ENCODE data around the gene MBTD1. TPM values are rescaled to one million over a fixed set of nuclear protein-coding genes. Genes with fewer than 3 reads are reported as not detected.

Gene MBTD1
- total and polyA plus RNA-seq, 9 of the 15 experiments (the other 6 are each of a cell fraction or from before 2014, with no cell fraction given): 2.1 to 26.3 (median 13.3) TPM

- TF ChIP-seq, protein P1, sequence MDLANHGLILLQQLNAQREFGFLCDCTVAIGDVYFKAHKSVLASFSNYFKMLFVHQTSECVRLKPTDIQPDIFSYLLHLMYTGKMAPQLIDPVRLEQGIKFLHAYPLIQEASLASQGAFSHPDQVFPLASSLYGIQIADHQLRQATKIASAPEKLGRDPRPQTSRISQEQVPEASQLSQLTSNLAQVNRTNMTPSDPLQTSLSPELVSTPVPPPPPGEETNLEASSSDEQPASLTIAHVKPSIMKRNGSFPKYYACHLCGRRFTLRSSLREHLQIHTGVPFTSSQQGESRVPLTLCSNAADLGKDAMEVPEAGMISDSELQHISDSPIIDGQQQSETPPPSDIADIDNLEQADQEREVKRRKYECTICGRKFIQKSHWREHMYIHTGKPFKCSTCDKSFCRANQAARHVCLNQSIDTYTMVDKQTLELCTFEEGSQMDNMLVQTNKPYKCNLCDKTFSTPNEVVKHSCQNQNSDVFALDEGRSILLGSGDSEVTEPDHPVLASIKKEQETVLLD (IDR thresholded peaks at IDR 0.05): peak; percentile 92
- TF ChIP-seq POU5F1 (IDR thresholded peaks at IDR 0.05; ENCODE audit: borderline replicate concordance, low read depth, low read length, partially characterized antibody) (peak; percentile 56), TOE1 (IDR thresholded peaks at IDR 0.05; ENCODE audit: borderline replicate concordance) (peak; percentile 99), TOE1 (CRISPR knock-in tag; IDR thresholded peaks at IDR 0.05; ENCODE audit: borderline replicate concordance, low read depth) (no peak), ZFX (CRISPR knock-in tag; IDR thresholded peaks at IDR 0.05) (peak; percentile 95), IRF2 (CRISPR knock-in tag; IDR thresholded peaks at IDR 0.05) (no peak), MIER1 (IDR thresholded peaks at IDR 0.05; ENCODE audit: low read depth) (peak; percentile 57; the same call in 1 of the 2 replicates), ZBTB12 (CRISPR knock-in tag; IDR thresholded peaks at IDR 0.05) (no peak), ZNF668 (CRISPR knock-in tag; IDR thresholded peaks at IDR 0.05) (no peak), MTA1 (IDR thresholded peaks at IDR 0.05; ENCODE audit: borderline replicate concordance) (0 out of 2 replicates have a peak, but pooled peaks have one; percentile 32), HMGXB4 (CRISPR knock-in tag; IDR thresholded peaks at IDR 0.05) (peak; percentile 57; the same call in 1 of the 2 replicates), CHCHD3 (CRISPR knock-in tag; IDR thresholded peaks at IDR 0.05) (no peak), NFE2 (IDR thresholded peaks at IDR 0.05; ENCODE audit: low read depth) (0 out of 2 replicates have a peak, but pooled peaks have one; percentile 4), NUFIP1 (IDR thresholded peaks at IDR 0.05; ENCODE audit: partially characterized antibody) (peak; percentile 63), ZNF785 (CRISPR knock-in tag; IDR thresholded peaks at IDR 0.05) (no peak), ZC3H4 (CRISPR knock-in tag; IDR thresholded peaks at IDR 0.05; ENCODE audit: borderline replicate concordance) (no peak), ZNF699 (CRISPR knock-in tag; IDR thresholded peaks at IDR 0.05; ENCODE audit: insufficient replicate concordance) (no peak), NFIC (IDR thresholded peaks at IDR 0.05) (peak; percentile 23; the same call in 1 of the 2 replicates)
- TF ChIP-seq, protein P2, sequence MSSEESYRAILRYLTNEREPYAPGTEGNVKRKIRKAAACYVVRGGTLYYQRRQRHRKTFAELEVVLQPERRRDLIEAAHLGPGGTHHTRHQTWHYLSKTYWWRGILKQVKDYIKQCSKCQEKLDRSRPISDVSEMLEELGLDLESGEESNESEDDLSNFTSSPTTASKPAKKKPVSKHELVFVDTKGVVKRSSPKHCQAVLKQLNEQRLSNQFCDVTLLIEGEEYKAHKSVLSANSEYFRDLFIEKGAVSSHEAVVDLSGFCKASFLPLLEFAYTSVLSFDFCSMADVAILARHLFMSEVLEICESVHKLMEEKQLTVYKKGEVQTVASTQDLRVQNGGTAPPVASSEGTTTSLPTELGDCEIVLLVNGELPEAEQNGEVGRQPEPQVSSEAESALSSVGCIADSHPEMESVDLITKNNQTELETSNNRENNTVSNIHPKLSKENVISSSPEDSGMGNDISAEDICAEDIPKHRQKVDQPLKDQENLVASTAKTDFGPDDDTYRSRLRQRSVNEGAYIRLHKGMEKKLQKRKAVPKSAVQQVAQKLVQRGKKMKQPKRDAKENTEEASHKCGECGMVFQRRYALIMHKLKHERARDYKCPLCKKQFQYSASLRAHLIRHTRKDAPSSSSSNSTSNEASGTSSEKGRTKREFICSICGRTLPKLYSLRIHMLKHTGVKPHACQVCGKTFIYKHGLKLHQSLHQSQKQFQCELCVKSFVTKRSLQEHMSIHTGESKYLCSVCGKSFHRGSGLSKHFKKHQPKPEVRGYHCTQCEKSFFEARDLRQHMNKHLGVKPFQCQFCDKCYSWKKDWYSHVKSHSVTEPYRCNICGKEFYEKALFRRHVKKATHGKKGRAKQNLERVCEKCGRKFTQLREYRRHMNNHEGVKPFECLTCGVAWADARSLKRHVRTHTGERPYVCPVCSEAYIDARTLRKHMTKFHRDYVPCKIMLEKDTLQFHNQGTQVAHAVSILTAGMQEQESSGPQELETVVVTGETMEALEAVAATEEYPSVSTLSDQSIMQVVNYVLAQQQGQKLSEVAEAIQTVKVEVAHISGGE (CRISPR knock-in tag; IDR thresholded peaks at IDR 0.05): peak in 1 of 3 experiments; percentile 2; a peak in 3 of 6 replicates
These were observed 581 bp upstream of the MBTD1 start, which contains the start of gene UTP18 (continued) for GRCh38 chr17:51260237-51261023.
